ENCODE data around the gene SLC2A8.

The SLC2A8 gene

DNA sequence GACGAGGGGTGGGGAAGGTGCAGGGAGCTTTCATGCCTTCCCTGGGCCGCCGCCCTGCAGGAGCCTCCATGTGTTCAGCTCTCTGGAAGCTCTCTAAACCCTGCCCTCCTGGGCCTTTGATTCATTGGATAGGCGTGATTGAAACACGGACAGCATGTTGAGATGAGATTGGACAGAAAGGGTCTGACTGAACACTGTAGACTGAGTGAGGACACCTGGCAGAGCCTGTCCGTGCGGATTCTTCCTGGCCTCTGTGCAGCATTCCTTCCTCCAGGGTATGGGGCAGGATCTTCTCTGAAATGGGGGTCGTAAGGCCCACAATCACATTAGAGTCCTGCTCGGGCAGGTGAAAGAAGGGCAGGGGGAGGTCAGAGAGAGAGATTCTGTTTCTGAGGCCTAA is 41.4 kb downstream of the SLC2A8 start:
- H3K9ac ChIP-seq (ENCODE audit: low read length): no peak overlapping the region
- DNase-seq: no peak
- no peaks in the 10 kb centered on the region for H3F3A ChIP-seq (ENCODE audit: insufficient read depth, low read length)
- no peaks in the 10 kb centered on the region for H3K79me2 ChIP-seq (ENCODE audit: low read length)
- H3K36me3 ChIP-seq (replicated peaks; ENCODE audit: insufficient read depth, low read length): peaks cover 11% of the 10 kb centered on the region
- H3K9me2 ChIP-seq (replicated peaks; ENCODE audit: insufficient read depth, low read length): no peaks in the 10 kb centered on the region
- no peaks in the 10 kb centered on the region for H4K20me1 ChIP-seq (ENCODE audit: insufficient read depth, low read length)
- no peak overlapping the region for H3K4me2 ChIP-seq (ENCODE audit: low read depth, low read length)
- TF ChIP-seq, protein P1, sequence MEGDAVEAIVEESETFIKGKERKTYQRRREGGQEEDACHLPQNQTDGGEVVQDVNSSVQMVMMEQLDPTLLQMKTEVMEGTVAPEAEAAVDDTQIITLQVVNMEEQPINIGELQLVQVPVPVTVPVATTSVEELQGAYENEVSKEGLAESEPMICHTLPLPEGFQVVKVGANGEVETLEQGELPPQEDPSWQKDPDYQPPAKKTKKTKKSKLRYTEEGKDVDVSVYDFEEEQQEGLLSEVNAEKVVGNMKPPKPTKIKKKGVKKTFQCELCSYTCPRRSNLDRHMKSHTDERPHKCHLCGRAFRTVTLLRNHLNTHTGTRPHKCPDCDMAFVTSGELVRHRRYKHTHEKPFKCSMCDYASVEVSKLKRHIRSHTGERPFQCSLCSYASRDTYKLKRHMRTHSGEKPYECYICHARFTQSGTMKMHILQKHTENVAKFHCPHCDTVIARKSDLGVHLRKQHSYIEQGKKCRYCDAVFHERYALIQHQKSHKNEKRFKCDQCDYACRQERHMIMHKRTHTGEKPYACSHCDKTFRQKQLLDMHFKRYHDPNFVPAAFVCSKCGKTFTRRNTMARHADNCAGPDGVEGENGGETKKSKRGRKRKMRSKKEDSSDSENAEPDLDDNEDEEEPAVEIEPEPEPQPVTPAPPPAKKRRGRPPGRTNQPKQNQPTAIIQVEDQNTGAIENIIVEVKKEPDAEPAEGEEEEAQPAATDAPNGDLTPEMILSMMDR (IDR thresholded peaks at IDR 0.05; ENCODE audit: low read length): no peak
- TF ChIP-seq EZH2phosphoT487 (IDR thresholded peaks at IDR 0.05; ENCODE audit: low read length) (no peak), EZH2 (optimal IDR thresholded peaks at IDR 0.05; ENCODE audit: low read depth, low read length) (no peak)
- no peak overlapping the region for H3K4me3 ChIP-seq (ENCODE audit: low read length)
- no peaks in the 10 kb centered on the region for H3K4me1 ChIP-seq (ENCODE audit: low read length)
- H3K9me3 ChIP-seq (replicated peaks; ENCODE audit: insufficient read depth, low read length): no peaks in the 10 kb centered on the region
- no peaks in the 10 kb centered on the region for H3K27me3 ChIP-seq (replicated peaks; ENCODE audit: insufficient read depth, low read length)
- H3K27ac ChIP-seq (ENCODE audit: low read length): no peak overlapping the region
- H2AFZ ChIP-seq (ENCODE audit: low read length): no peak overlapping the region

- Histone ChIP-seq H2AFZ (ENCODE audit: low read length) (no peak overlapping the region), H3K27ac (ENCODE audit: low read length) (no peak overlapping the region), H3K9me2 (replicated peaks; ENCODE audit: insufficient read depth, low read length) (no peaks in the 10 kb centered on the region), H3K9me3 (replicated peaks; ENCODE audit: insufficient read depth, low read length) (no peaks in the 10 kb centered on the region), H4K20me1 (ENCODE audit: insufficient read depth, low read length) (peaks cover 28% of the 10 kb centered on the region), H3K9ac (ENCODE audit: low read length) (no peak overlapping the region), H3K79me2 (ENCODE audit: low read length) (peaks cover 20% of the 10 kb centered on the region), H3F3A (ENCODE audit: insufficient read depth, low read length) (peaks cover 54% of the 10 kb centered on the region), H3K4me1 (ENCODE audit: low read length) (peaks cover 6% of the 10 kb centered on the region), H3K36me3 (replicated peaks; ENCODE audit: insufficient read depth, low read length) (peaks cover 14% of the 10 kb centered on the region), H3K27me3 (replicated peaks; ENCODE audit: insufficient read depth, low read length) (no peaks in the 10 kb centered on the region), H3K4me3 (ENCODE audit: low read length) (no peak overlapping the region), H3K4me2 (ENCODE audit: low read depth, low read length) (no peak overlapping the region)
- no peak for DNase-seq
- TF ChIP-seq EZH2 (optimal IDR thresholded peaks at IDR 0.05; ENCODE audit: low read depth, low read length): no peak
- TF ChIP-seq, protein P1 (IDR thresholded peaks at IDR 0.05; ENCODE audit: low read length): no peak
- TF ChIP-seq EZH2phosphoT487 (IDR thresholded peaks at IDR 0.05; ENCODE audit: low read length): no peak
These were observed 47.4 kb downstream of the SLC2A8 start for GRCh38 chr9:127444283-127444920.

DNA sequence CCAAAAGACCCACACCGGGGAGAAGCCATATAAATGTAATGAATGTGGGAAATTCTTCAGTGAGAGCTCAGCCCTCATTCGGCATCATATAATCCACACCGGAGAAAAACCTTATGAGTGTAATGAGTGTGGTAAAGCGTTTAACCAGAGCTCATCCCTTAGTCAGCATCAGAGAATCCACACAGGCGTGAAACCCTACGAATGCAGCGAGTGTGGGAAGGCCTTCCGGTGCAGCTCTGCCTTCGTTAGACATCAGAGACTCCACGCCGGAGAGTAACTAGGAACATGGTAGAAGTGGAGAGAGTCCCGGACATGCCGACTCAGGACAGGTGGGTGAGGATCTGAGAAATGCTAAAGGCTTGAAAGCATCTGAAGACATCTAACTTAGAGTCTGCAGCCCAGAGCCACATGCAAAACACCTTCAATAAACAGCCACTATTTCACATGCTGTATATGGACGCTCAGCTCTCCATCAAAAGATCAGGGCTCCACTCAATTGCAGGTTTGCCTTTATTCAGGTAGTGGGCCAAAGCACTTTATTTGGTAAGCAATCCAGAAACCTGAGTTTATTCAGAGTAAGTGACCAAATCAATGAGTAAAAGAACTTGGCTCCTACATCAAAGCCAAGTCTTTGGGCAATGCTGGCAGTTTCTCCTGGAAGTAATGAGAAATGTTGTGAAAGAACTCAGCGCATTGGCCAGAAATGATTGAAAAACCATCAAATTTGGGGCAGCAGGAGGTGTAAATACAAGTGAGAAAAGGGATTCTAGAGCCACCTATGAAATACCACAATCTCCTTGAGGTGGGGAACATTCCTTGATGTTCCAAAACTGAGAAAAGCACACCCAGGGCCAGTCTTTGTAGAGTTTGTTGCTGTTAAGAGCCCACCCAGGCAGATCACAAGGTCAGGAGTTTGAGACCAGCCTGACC is 48.2 kb downstream of the SLC2A8 start:
- Histone ChIP-seq H3K9me2 (replicated peaks; ENCODE audit: insufficient read depth, low read length) (no peaks in the 10 kb centered on the region), H3K36me3 (replicated peaks; ENCODE audit: insufficient read depth, low read length) (peaks cover 18% of the 10 kb centered on the region), H3K4me2 (ENCODE audit: low read depth, low read length) (no peak overlapping the region), H3F3A (ENCODE audit: insufficient read depth, low read length) (peaks cover 62% of the 10 kb centered on the region), H3K27me3 (replicated peaks; ENCODE audit: insufficient read depth, low read length) (no peaks in the 10 kb centered on the region), H3K9ac (ENCODE audit: low read length) (no peak overlapping the region), H3K27ac (ENCODE audit: low read length) (no peak overlapping the region; the same call in 1 of the 2 replicates), H3K9me3 (replicated peaks; ENCODE audit: insufficient read depth, low read length) (no peaks in the 10 kb centered on the region), H3K4me3 (ENCODE audit: low read length) (no peak overlapping the region), H2AFZ (ENCODE audit: low read length) (no peak overlapping the region), H4K20me1 (ENCODE audit: insufficient read depth, low read length) (peaks cover 36% of the 10 kb centered on the region), H3K4me1 (ENCODE audit: low read length) (peaks cover 8% of the 10 kb centered on the region), H3K79me2 (ENCODE audit: low read length) (peaks cover 27% of the 10 kb centered on the region)
- DNase-seq: no peak
- TF ChIP-seq, protein P1 (IDR thresholded peaks at IDR 0.05; ENCODE audit: low read length): no peak
- no peak for TF ChIP-seq EZH2phosphoT487 (IDR thresholded peaks at IDR 0.05; ENCODE audit: low read length)
- no peak for TF ChIP-seq EZH2 (optimal IDR thresholded peaks at IDR 0.05; ENCODE audit: low read depth, low read length)

Measured in MM.1S (cell line).